ENCODE measurements around the gene ADAMTS7. TPM values are rescaled to one million over a fixed set of nuclear protein-coding genes. Genes with fewer than 3 reads are reported as not detected.
"Not testable (repeated sequence)": the region's sequence is repeated elsewhere in the genome, so short reads cannot be mapped to it uniquely, and the experiment has no call there.

The ADAMTS7 gene
- total and polyA plus RNA-seq, 2 donors (not counting 1 experiment from before 2014, with no cell fraction given): 7.9 TPM

- Histone ChIP-seq H3K79me2 (ENCODE audit: control insufficient read depth, insufficient read depth, low read length) (no peaks in the 10 kb centered on the region), H3K27ac (ENCODE audit: insufficient read depth, low read length) (no peak overlapping the region), H3K9me3 (ENCODE audit: control insufficient read depth, insufficient read depth, low read depth, low read length) (no peaks in the 10 kb centered on the region), H2AFZ (ENCODE audit: low read length) (no peak overlapping the region), H4K20me1 (ENCODE audit: control insufficient read depth, extremely low read depth, insufficient read depth, low read length) (no peaks in the 10 kb centered on the region), H3K4me2 (ENCODE audit: extremely low read depth, insufficient read depth, low read length) (no peak overlapping the region), H3K4me1 (ENCODE audit: control insufficient read depth, extremely low read depth, insufficient read depth, low read length) (no peaks in the 10 kb centered on the region), H3K27me3 (ENCODE audit: control insufficient read depth, insufficient read depth, low read length) (no peaks in the 10 kb centered on the region), H3K9ac (ENCODE audit: insufficient read depth, low read length) (no peak overlapping the region), H3K4me3 (replicated peaks in 1 of 4; ENCODE audit: control extremely low read depth in 1 of 4, insufficient read depth in 1 of 4, low read depth in 3 of 4, low read length in 4 of 4) (no peak overlapping the region), H3K36me3 (ENCODE audit: control insufficient read depth, insufficient read depth, low read length) (no peaks in the 10 kb centered on the region)
- DNase-seq (ENCODE audit: low read depth in 2 of 2): peak in 1 of 2 donors; percentile 61
- TF ChIP-seq EZH2 (IDR thresholded peaks at IDR 0.05; ENCODE audit: low read length, missing control alignments) (no peak), CTCF (conservative IDR thresholded peaks at IDR 0.05 in 1 of 2, IDR thresholded peaks at IDR 0.05 in 1 of 2; ENCODE audit: low read depth in 1 of 2, low read length in 2 of 2) (no peak)
These were observed 83.7 kb downstream of the ADAMTS7 start for GRCh38 chr15:78727561-78727960.

GRCh38 chr15:78726870-78727551 lies 84.3 kb downstream of the ADAMTS7 start:
- no peak for DNase-seq (ENCODE audit: low read depth in 2 of 2)
- no peaks in the 10 kb centered on the region for H3K9me3 ChIP-seq (ENCODE audit: control insufficient read depth, insufficient read depth, low read depth, low read length)
- no peaks in the 10 kb centered on the region for H3K79me2 ChIP-seq (ENCODE audit: control insufficient read depth, insufficient read depth, low read length)
- no peak overlapping the region for H2AFZ ChIP-seq (ENCODE audit: low read length)
- H3K27me3 ChIP-seq (ENCODE audit: control insufficient read depth, insufficient read depth, low read length): no peaks in the 10 kb centered on the region
- no peaks in the 10 kb centered on the region for H4K20me1 ChIP-seq (ENCODE audit: control insufficient read depth, extremely low read depth, insufficient read depth, low read length)
- TF ChIP-seq CTCF (conservative IDR thresholded peaks at IDR 0.05 in 1 of 2, IDR thresholded peaks at IDR 0.05 in 1 of 2; ENCODE audit: low read depth in 1 of 2, low read length in 2 of 2): no peak
- TF ChIP-seq EZH2 (IDR thresholded peaks at IDR 0.05; ENCODE audit: low read length, missing control alignments): no peak
- no peaks in the 10 kb centered on the region for H3K4me1 ChIP-seq (ENCODE audit: control insufficient read depth, extremely low read depth, insufficient read depth, low read length)
- H3K36me3 ChIP-seq (ENCODE audit: control insufficient read depth, insufficient read depth, low read length): no peaks in the 10 kb centered on the region
- no peak overlapping the region for H3K9ac ChIP-seq (ENCODE audit: insufficient read depth, low read length)
- no peak overlapping the region for H3K27ac ChIP-seq (ENCODE audit: insufficient read depth, low read length)
- H3K4me2 ChIP-seq (ENCODE audit: extremely low read depth, insufficient read depth, low read length): no peak overlapping the region
- H3K4me3 ChIP-seq (replicated peaks in 1 of 4; ENCODE audit: control extremely low read depth in 1 of 4, insufficient read depth in 1 of 4, low read depth in 3 of 4, low read length in 4 of 4): no peak overlapping the region

- H2AFZ ChIP-seq (ENCODE audit: low read length); H3K79me2 ChIP-seq (ENCODE audit: control insufficient read depth, insufficient read depth, low read length); H3K27ac ChIP-seq (ENCODE audit: insufficient read depth, low read length); H3K9me3 ChIP-seq (ENCODE audit: control insufficient read depth, insufficient read depth, low read depth, low read length); H4K20me1 ChIP-seq (ENCODE audit: control insufficient read depth, extremely low read depth, insufficient read depth, low read length); H3K9ac ChIP-seq (ENCODE audit: insufficient read depth, low read length); H3K4me2 ChIP-seq (ENCODE audit: extremely low read depth, insufficient read depth, low read length); DNase-seq (ENCODE audit: low read depth in 2 of 2); H3K4me1 ChIP-seq (ENCODE audit: control insufficient read depth, extremely low read depth, insufficient read depth, low read length); H3K27me3 ChIP-seq (ENCODE audit: control insufficient read depth, insufficient read depth, low read length); H3K4me3 ChIP-seq (replicated peaks in 1 of 4; ENCODE audit: control extremely low read depth in 1 of 4, insufficient read depth in 1 of 4, low read depth in 3 of 4, low read length in 4 of 4); H3K36me3 ChIP-seq (ENCODE audit: control insufficient read depth, insufficient read depth, low read length): not testable (repeated sequence)
These were observed 91.3 kb downstream of the ADAMTS7 start for GRCh38 chr15:78719819-78720450.

Measured in fibroblast of lung (primary cell).